Naive thymus-derived CD8-positive, alpha-beta T cell (primary cell): ENCODE data around the gene TAS2R7. TPM values are rescaled to one million over a fixed set of nuclear protein-coding genes. Genes with fewer than 3 reads are reported as not detected.
A peak's percentile ranks its signal among the peaks of the same experiment; 100 is the strongest.
"Not testable (repeated sequence)": the region's sequence is repeated elsewhere in the genome, so short reads cannot be mapped to it uniquely, and the experiment has no call there.

Experiments
- ATAC-seq, 2 donors: fragments of 150-1000 bp; cut with Tn5 transposase in 1 of 2; sonication (Bioruptor Pico), chemical (Tn5 transposase) in 1 of 2; 1 replicate in 1 of 2; 2 replicates in 1 of 2; pipeline ENCODE4 v1.10.0; 2021; ENCODE audit warnings: mild to moderate bottlenecking in 2 of 2, moderate library complexity in 2 of 2
- POLR2A ChIA-PET: fragments of 350-600 bp; sonication (Branson Sonifier 250); formaldehyde crosslinking; loops from one replicate; lab custom pipeline; 2021; ENCODE audit warnings: antibody characterized with exemption; lab: Charles Lee
- DNase-seq, 10 donors: peaks; one replicate each; pipeline versions ENCODE4 v3.0.0 to v3.0.0-alpha.2; 2020 to 2022
- H3K27ac Mint-ChIP-seq, 10 donors: one replicate each; pipeline ENCODE4 v1.8.0; 2020 to 2022; ENCODE audit warnings: mild to moderate bottlenecking in 10 of 10, mixed read lengths in 10 of 10, moderate library complexity in 4 of 10, inconsistent platforms in 1 of 10
- H3K27me3 Mint-ChIP-seq, 5 donors: one replicate each; pipeline ENCODE4 v1.8.0; 2021 to 2022; ENCODE audit warnings: mixed read lengths in 5 of 5
- H3K36me3 Mint-ChIP-seq, 3 donors: one replicate each; pipeline ENCODE4 v1.8.0; 2020 to 2022; ENCODE audit warnings: mixed read lengths in 3 of 3, mild to moderate bottlenecking in 2 of 3, inconsistent platforms in 1 of 3
- H3K4me1 Mint-ChIP-seq, 4 donors: one replicate each; pipeline ENCODE4 v1.8.0; 2021 to 2022; ENCODE audit warnings: mixed read lengths in 4 of 4
- H3K4me3 Mint-ChIP-seq, 10 donors: one replicate each; pipeline ENCODE4 v1.8.0; 2020 to 2022; ENCODE audit warnings: mild to moderate bottlenecking in 10 of 10, mixed read lengths in 10 of 10, moderate library complexity in 6 of 10, inconsistent platforms in 1 of 10
- H3K9me3 Mint-ChIP-seq, 9 donors: one replicate each; pipeline ENCODE4 v1.8.0; 2020 to 2022; ENCODE audit warnings: mixed read lengths in 9 of 9, mild to moderate bottlenecking in 3 of 9, inconsistent platforms in 1 of 9, moderate library complexity in 1 of 9
- polyA plus RNA-seq, 3 donors: library from polyadenylated mRNA; unstranded; fragments of 300-500 nt; fragmentation: Illumina TruSeq; gene quantifications; one replicate each; pipeline ENCODE4 v1.2.3, GENCODE V29; 2021
- total RNA-seq, 8 experiments: library from RNA in 2 of 8; stranded (reverse) in 2 of 8; gene quantifications; one replicate each; pipeline ENCODE4 v1.2.3 and lab custom pipeline; 2021 to 2026

Gene TAS2R7
- total and polyA plus RNA-seq, 5 experiments from 2014 or later = not detected

GRCh38 chr12:10801741-10802140 lies 686 bp downstream of the TAS2R7 start:
- no peak for DNase-seq
- ATAC-seq = no peak
- no peak overlapping the region for H3K4me3 Mint-ChIP-seq
- POLR2A ChIA-PET = no interaction called here
- H3K4me1 Mint-ChIP-seq = no peaks in the 10 kb centered on the region
- H3K9me3 Mint-ChIP-seq = peaks cover 0 to 1% (median 0%) of the 10 kb centered on the region in 9 donors
- H3K36me3 Mint-ChIP-seq = no peaks in the 10 kb centered on the region
- H3K27ac Mint-ChIP-seq = no peak overlapping the region
- peaks cover 14 to 64% (median 40%) of the 10 kb centered on the region in 5 donors for H3K27me3 Mint-ChIP-seq

GRCh38 chr12:10794222-10794621 lies 8.2 kb downstream of the TAS2R7 start:
- POLR2A ChIA-PET = no interaction called here
- ATAC-seq = no peak
- H3K27me3 Mint-ChIP-seq = peaks cover 0 to 28% (median 7%) of the 10 kb centered on the region in 5 donors
- H3K27ac Mint-ChIP-seq = no peak overlapping the region
- peaks cover 0 to 2% (median 0%) of the 10 kb centered on the region in 9 donors for H3K9me3 Mint-ChIP-seq
- H3K36me3 Mint-ChIP-seq = peaks cover 0 to 6% (median 1%) of the 10 kb centered on the region in 3 donors
- DNase-seq = no peak
- H3K4me1 Mint-ChIP-seq = no peaks in the 10 kb centered on the region
- no peak overlapping the region for H3K4me3 Mint-ChIP-seq

GRCh38 chr12:10791769-10792168 lies 10.7 kb downstream of the TAS2R7 start:
- H3K4me1 Mint-ChIP-seq, H3K36me3 Mint-ChIP-seq, H3K9me3 Mint-ChIP-seq, DNase-seq, H3K27ac Mint-ChIP-seq, ATAC-seq, H3K4me3 Mint-ChIP-seq, POLR2A ChIA-PET: not testable (repeated sequence)
- peaks cover 0 to 14% (median under 1%) of the 10 kb centered on the region in 5 donors for H3K27me3 Mint-ChIP-seq

GRCh38 chr12:10783252-10783651 lies 19.2 kb downstream of the TAS2R7 start:
- Mint-ChIP-seq H3K36me3 (no peaks in the 10 kb centered on the region), H3K4me3 (no peak overlapping the region), H3K9me3 (peaks cover 0 to 2% (median 0%) of the 10 kb centered on the region in 9 donors), H3K4me1 (no peaks in the 10 kb centered on the region), H3K27ac (no peak overlapping the region), H3K27me3 (peaks cover 0 to 10% (median 4%) of the 10 kb centered on the region in 5 donors)
- no peak for ATAC-seq
- POLR2A ChIA-PET = no interaction called here
- no peak for DNase-seq

GRCh38 chr12:10779103-10779502 lies 23.3 kb downstream of the TAS2R7 start:
- POLR2A ChIA-PET = no interaction called here

GRCh38 chr12:10771132-10771733 lies 31.2 kb downstream of the TAS2R7 start:
- POLR2A ChIA-PET = interaction anchor here (0.6 to 0.7 kb wide), 2 partner anchors 211 to 1587 kb away, joined by 3 read pairs; no protein-coding TSS in a partner anchor
- ATAC-seq = peak; percentile 64 to 66
- peaks cover 17 to 63% (median 29%) of the 10 kb centered on the region in 5 donors for H3K27me3 Mint-ChIP-seq
- H3K4me3 Mint-ChIP-seq = no peak overlapping the region
- no peaks in the 10 kb centered on the region for H3K9me3 Mint-ChIP-seq
- no peak overlapping the region for H3K27ac Mint-ChIP-seq
- no peaks in the 10 kb centered on the region for H3K4me1 Mint-ChIP-seq
- peak in 4 of 10 donors; percentile 4 to 57 (median 55) for DNase-seq
- H3K36me3 Mint-ChIP-seq = no peaks in the 10 kb centered on the region

More at GRCh38 chr12:10779103-10779502, 23.3 kb downstream of the TAS2R7 start:
- DNase-seq (no peak), ATAC-seq (no peak)
- no peaks in the 10 kb centered on the region for H3K4me1 Mint-ChIP-seq
- H3K9me3 Mint-ChIP-seq = peaks cover 0 to 2% (median 0%) of the 10 kb centered on the region in 9 donors
- no peaks in the 10 kb centered on the region for H3K36me3 Mint-ChIP-seq
- no peak overlapping the region for H3K27ac Mint-ChIP-seq
- peaks cover 0 to 9% (median 7%) of the 10 kb centered on the region in 5 donors for H3K27me3 Mint-ChIP-seq
- H3K4me3 Mint-ChIP-seq = no peak overlapping the region

- H3K27ac Mint-ChIP-seq = no peak overlapping the region
- H3K4me1 Mint-ChIP-seq = no peaks in the 10 kb centered on the region
- POLR2A ChIA-PET = no interaction called here
- H3K36me3 Mint-ChIP-seq = peaks cover 5 to 13% (median 11%) of the 10 kb centered on the region in 3 donors
- H3K4me3 Mint-ChIP-seq = no peak overlapping the region
- DNase-seq (no peak), ATAC-seq (no peak)
- peaks cover 0 to 19% (median 13%) of the 10 kb centered on the region in 9 donors for H3K9me3 Mint-ChIP-seq
- peaks cover 33 to 63% (median 38%) of the 10 kb centered on the region in 5 donors for H3K27me3 Mint-ChIP-seq
Observed at GRCh38 chr12:10759657-10760056, 42.8 kb downstream of the TAS2R7 start.

GRCh38 chr12:10756194-10756593 lies 46.2 kb downstream of the TAS2R7 start:
- POLR2A ChIA-PET = no interaction called here

GRCh38 chr12:10753059-10753458 lies 49.4 kb downstream of the TAS2R7 start:
- H3K4me3 Mint-ChIP-seq = no peak overlapping the region
- H3K9me3 Mint-ChIP-seq = peaks cover 0 to 21% (median 13%) of the 10 kb centered on the region in 9 donors
- H3K4me1 Mint-ChIP-seq = peaks cover 0 to 14% (median 7%) of the 10 kb centered on the region in 4 donors
- peaks cover 21 to 32% (median 25%) of the 10 kb centered on the region in 5 donors for H3K27me3 Mint-ChIP-seq
- H3K27ac Mint-ChIP-seq = no peak overlapping the region
- ATAC-seq = no peak
- no peak for DNase-seq
- POLR2A ChIA-PET = interaction anchor here (0.6 kb wide), 1 partner anchor 229 kb away, joined by 4 read pairs; no protein-coding TSS in a partner anchor
- H3K36me3 Mint-ChIP-seq = peaks cover 5 to 11% (median 10%) of the 10 kb centered on the region in 3 donors

More at GRCh38 chr12:10756194-10756593, 46.2 kb downstream of the TAS2R7 start:
- H3K9me3 Mint-ChIP-seq = peaks cover 0 to 21% (median 13%) of the 10 kb centered on the region in 9 donors
- no peak overlapping the region for H3K27ac Mint-ChIP-seq
- H3K27me3 Mint-ChIP-seq = peaks cover 25 to 53% (median 31%) of the 10 kb centered on the region in 5 donors
- peaks cover 5 to 11% (median 10%) of the 10 kb centered on the region in 3 donors for H3K36me3 Mint-ChIP-seq
- ATAC-seq = no peak
- H3K4me3 Mint-ChIP-seq = no peak overlapping the region
- H3K4me1 Mint-ChIP-seq = no peaks in the 10 kb centered on the region
- DNase-seq = no peak

Other genes with a start within 250 kb of the TAS2R7 start
- gene MAGOHB, start 189.0 kb downstream of the TAS2R7 start, total RNA-seq = 10 to 100 TPM; 34.3 to 39.1 TPM
- 10 to 100 TPM; 44.1 to 77.3 (median 53.9) TPM for gene MAGOHB, start 189.0 kb downstream of the TAS2R7 start, polyA plus RNA-seq
- under 1 TPM; 0.10 to 0.19 TPM for gene STYK1, start 128.6 kb downstream of the TAS2R7 start, total RNA-seq
- gene STYK1, start 128.6 kb downstream of the TAS2R7 start, polyA plus RNA-seq = under 1 TPM in 1 of 3 donors, not detected in 2; 0.47 TPM
- 10 to 100 TPM; 86.0 to 88.6 TPM for gene YBX3, start 79.3 kb downstream of the TAS2R7 start, total RNA-seq
- gene YBX3, start 79.3 kb downstream of the TAS2R7 start, polyA plus RNA-seq = 10 to 100 TPM; 56.6 to 80.1 (median 62.5) TPM
- gene TAS2R8, start 4.7 kb upstream of the TAS2R7 start, total RNA-seq = not detected
- not detected for gene TAS2R8, start 4.7 kb upstream of the TAS2R7 start, polyA plus RNA-seq
- not detected for gene TAS2R9, start 7.5 kb upstream of the TAS2R7 start, total RNA-seq
- gene TAS2R9, start 7.5 kb upstream of the TAS2R7 start, polyA plus RNA-seq = not detected
- 1 to 10 TPM; 1.3 TPM for gene TAS2R10, start 23.7 kb upstream of the TAS2R7 start, total RNA-seq
- not detected for gene TAS2R10, start 23.7 kb upstream of the TAS2R7 start, polyA plus RNA-seq
- gene PRR4, start 46.8 kb upstream of the TAS2R7 start, total RNA-seq = 1 to 10 TPM; 1.8 to 2.5 TPM
- 1 to 10 TPM in 1 of 3 donors, under 1 TPM in 1, not detected in 1; 0.87 to 5.7 TPM for gene PRR4, start 46.8 kb upstream of the TAS2R7 start, polyA plus RNA-seq
- 10 to 100 TPM; 20.8 to 27.1 TPM for gene PRH1, start 81.6 kb upstream of the TAS2R7 start, total RNA-seq
- gene PRH1, start 81.6 kb upstream of the TAS2R7 start, polyA plus RNA-seq = 10 to 100 TPM in 2 of 3 donors, 1 to 10 TPM in 1; 7.0 to 20.8 (median 12.4) TPM
- gene TAS2R13, start 106.9 kb upstream of the TAS2R7 start, total RNA-seq = 1 to 10 TPM; 1.2 to 1.5 TPM
- not detected for gene TAS2R13, start 106.9 kb upstream of the TAS2R7 start, polyA plus RNA-seq
- gene PRH2, start 126.6 kb upstream of the TAS2R7 start, total RNA-seq = not detected
- not detected for gene PRH2, start 126.6 kb upstream of the TAS2R7 start, polyA plus RNA-seq
- gene TAS2R14, start 136.6 kb upstream of the TAS2R7 start, total RNA-seq = 1 to 10 TPM; 3.1 to 3.5 TPM
- gene TAS2R14, start 136.6 kb upstream of the TAS2R7 start, polyA plus RNA-seq = 1 to 10 TPM in 1 of 3 donors, under 1 TPM in 2; 0.71 to 1.2 (median 0.74) TPM
- gene TAS2R50, start 184.3 kb upstream of the TAS2R7 start, total RNA-seq = 1 to 10 TPM; 1.2 TPM
- not detected for gene TAS2R50, start 184.3 kb upstream of the TAS2R7 start, polyA plus RNA-seq
- gene TAS2R20, start 195.7 kb upstream of the TAS2R7 start, total RNA-seq = 1 to 10 TPM; 1.7 to 2.1 TPM
- under 1 TPM; 0.14 to 0.25 (median 0.15) TPM for gene TAS2R20, start 195.7 kb upstream of the TAS2R7 start, polyA plus RNA-seq
- 1 to 10 TPM; 3.9 to 4.7 TPM for gene TAS2R19, start 220.0 kb upstream of the TAS2R7 start, total RNA-seq
- under 1 TPM in 1 of 3 donors, not detected in 2; 0.22 TPM for gene TAS2R19, start 220.0 kb upstream of the TAS2R7 start, polyA plus RNA-seq
- gene TAS2R31, start 228.8 kb upstream of the TAS2R7 start, total RNA-seq = 1 to 10 TPM; 2.8 to 3.2 TPM
- gene TAS2R31, start 228.8 kb upstream of the TAS2R7 start, polyA plus RNA-seq = under 1 TPM in 2 of 3 donors, not detected in 1; 0.22 to 0.39 TPM